Bronchial smooth muscle cell (primary cell): ENCODE measurements around the gene PDE9A. TPM values are rescaled to one million over a fixed set of nuclear protein-coding genes. Genes with fewer than 3 reads are reported as not detected.

ENCODE experiments used
- total RNA-seq: library from RNA; depleted of rRNA; stranded (reverse); fragments of >200 nt; gene quantifications from 2 replicates; pipeline ENCODE4 v1.2.1, GENCODE V29; 2014

Gene PDE9A
- 0.16 TPM in 1 of 2 replicates, not detected in the other for total RNA-seq

GRCh38 chr21:42653231-42654061 lies at the start of gene PDE9A:
Gene PDE9A, plus strand, starts transcription at chr21:42653621. Its CDS starts 194 bp downstream, at chr21:42653815.

Other genes starting within 250 kb of the PDE9A start
- not detected in 2 replicates for gene UBASH3A, start 249.7 kb upstream of the PDE9A start, total RNA-seq
- gene RSPH1, start 157.4 kb upstream of the PDE9A start, total RNA-seq = under 0.01 and 0.09 TPM in 2 replicates
- 1.9 and 2.8 TPM in 2 replicates for gene SLC37A1, start 139.8 kb upstream of the PDE9A start, total RNA-seq
- gene WDR4, start 225.9 kb downstream of the PDE9A start, total RNA-seq = 6.8 and 8.8 TPM in 2 replicates
- 27.9 and 36.3 TPM in 2 replicates for gene NDUFV3, start 239.7 kb downstream of the PDE9A start, total RNA-seq